ENCODE results near the gene CRB3.

The CRB3 gene

DNA sequence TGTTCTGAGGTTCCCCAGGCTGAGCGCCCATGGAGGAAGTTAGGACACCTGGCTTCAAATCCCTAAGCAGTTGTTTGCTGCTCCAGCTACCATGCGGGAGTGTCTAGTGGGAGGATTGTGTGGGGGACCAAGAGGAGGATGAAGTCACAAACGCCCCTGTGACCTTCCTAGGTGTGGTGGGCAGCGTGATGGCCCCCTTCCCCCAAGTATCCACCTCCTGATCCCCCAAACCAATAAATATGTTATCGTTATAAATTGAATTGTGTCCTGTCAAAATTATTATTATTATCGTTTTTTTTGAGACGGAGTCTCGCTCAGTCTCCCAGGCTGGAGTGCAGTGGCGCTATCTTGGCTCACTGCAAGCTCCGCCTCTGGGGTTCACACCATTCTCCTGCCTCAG is 30.4 kb upstream of the CRB3 start, which contains the start of gene SLC25A41:
TSS of gene SLC25A41 (minus strand) at position 101 of the 400 bp plus-strand sequence. CDS start at position 31, 70 bp downstream.
- no peak for DNase-seq

DNA sequence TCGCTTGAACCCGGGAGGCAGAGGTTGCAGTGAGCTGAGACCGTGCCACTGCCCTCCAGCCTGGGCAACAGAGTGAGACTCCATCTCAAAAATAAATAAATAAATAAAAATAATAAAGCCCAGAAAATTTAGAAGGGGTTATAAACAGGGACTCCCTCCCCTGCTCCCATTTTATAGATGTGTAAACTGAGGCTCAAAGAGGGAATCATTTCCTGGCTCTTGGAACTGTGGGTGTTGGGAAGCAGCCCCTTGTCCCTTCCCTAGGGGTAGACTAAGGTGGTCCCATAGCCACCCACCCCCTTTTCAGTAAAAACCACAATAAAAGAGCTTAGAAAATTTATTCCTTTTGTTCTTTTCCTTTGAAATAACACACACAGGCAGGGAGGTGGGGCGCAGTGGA is 24.3 kb upstream of the CRB3 start:
- DNase-seq, result no peak

DNA sequence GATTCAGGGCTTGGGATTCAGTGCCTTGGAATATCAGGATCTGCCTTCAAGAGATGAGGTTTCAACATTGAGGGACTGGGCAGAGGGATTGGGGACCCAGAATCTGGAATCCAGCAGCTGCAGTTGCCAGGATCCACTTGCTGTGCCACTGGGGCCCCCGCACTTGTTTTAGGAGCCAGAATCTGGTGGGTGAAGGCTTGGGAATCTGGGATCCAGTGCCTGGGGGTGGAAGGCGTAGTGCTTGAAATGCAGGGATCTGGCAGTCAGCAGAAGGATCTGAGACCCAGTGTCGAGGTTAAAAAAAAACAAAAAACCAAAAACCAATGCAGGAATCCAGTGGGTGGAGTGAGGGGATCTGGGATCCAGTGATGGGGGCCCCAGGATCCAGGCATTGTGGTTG is 23.2 kb upstream of the CRB3 start:
- DNase-seq, result no peak

DNA sequence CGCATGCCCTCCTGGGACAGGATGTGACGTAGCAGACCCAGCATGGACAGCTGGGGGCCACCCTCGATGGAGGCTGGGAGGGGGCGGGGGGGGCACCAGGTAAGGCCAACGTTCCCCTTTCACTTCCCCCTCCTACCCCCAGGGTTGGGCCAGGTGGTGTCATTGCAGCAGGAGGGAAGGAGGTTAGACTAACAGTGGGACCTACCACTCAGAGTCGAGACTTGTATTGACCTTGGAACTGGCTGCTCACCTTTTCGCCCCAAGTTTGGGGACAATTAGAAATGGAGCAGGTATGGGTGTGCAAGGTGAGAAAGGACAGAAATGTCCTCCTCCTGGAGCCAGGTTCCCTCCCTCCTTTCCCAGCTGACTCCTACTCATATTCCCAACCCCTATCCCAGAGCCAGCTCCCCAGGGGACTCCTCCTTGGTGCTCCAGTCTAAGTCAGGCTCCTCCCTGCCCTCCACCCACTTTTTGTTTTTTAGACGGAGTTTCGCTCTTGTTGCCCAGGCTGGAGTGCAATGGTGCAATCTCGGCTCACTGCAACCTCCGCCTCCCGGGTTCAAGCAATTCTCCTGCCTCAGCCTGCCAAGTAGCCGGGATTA is 21.9 kb upstream of the CRB3 start:
- DNase-seq, result no peak

DNA sequence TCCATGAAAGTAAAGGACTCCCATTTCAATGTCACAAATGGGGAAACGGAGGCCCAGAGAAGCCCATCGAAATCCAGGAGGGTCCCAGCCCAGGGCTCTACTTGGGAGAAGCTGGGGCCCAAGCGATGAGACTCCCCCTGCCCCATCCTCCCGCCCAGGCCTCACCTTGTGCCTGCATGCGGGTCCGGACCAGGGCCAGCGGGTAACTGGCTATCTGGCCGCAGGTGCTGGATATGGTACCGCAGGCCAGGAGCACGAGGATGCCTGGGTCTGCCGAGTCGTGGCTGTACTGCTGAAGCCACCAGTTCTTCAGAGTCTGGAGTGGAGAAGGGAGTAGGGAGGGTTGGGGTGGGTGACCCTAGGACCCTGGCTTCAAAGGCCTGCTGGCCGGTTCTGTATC is 20.1 kb upstream of the CRB3 start:
- no peak for DNase-seq

DNA sequence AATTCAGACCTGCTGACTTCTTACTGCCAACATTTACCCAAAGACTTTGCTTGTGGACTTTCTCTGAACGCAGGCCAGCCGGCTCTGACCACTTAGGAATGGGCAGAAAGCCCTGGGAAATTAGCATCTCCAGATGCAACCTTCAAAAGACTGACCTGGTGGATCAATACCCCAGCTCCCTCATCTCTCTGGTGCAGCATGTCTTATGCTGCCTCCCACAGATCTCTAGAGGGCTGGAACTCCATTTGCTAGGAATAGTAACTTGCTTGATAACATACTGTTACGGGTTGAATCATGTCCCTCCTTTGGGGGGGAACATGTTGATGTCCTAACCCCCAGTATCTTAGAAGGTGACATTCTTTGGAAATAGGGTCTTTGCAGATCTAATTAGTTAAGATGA is 17.6 kb upstream of the CRB3 start:
- no peak for DNase-seq

DNA sequence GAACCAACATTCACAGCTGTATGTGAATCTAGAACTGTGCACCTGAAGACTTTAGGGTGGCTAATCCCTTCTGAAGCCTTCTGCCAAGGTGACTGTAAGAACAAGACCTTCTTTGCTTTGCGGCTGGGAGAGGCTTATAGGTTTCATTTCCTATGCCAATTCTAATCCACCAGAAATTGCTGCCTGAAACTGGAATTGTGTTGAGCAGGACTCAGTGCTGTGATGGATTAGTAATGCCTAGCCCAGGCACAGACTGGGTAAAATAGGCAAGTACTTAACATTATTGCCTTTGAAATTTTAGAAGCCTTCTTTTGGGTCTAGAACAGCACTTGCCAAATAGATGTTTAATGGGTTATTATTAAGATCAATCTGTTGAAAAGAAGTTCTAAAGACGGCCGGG is 16.0 kb upstream of the CRB3 start:
- no peak for DNase-seq

DNA sequence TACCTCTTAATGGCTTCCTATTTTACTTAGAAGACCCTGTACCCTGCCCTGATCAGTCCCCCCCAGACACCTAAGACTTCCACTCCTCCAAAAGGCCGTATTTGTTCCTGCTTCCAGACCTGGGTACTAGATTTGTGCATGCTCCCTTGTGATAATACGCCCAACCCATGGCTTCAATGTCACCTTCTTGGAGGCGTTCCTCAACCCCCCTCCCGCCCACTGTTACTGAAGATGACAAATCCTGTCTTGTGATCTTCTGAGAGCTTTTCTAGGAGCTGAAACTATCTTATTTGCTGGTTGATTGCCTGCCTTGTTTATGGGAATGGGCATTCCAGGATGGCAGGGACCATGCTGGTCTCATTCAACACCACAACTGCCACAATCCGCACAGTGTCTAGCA is 13.9 kb upstream of the CRB3 start:
- DNase-seq, result no peak

DNA sequence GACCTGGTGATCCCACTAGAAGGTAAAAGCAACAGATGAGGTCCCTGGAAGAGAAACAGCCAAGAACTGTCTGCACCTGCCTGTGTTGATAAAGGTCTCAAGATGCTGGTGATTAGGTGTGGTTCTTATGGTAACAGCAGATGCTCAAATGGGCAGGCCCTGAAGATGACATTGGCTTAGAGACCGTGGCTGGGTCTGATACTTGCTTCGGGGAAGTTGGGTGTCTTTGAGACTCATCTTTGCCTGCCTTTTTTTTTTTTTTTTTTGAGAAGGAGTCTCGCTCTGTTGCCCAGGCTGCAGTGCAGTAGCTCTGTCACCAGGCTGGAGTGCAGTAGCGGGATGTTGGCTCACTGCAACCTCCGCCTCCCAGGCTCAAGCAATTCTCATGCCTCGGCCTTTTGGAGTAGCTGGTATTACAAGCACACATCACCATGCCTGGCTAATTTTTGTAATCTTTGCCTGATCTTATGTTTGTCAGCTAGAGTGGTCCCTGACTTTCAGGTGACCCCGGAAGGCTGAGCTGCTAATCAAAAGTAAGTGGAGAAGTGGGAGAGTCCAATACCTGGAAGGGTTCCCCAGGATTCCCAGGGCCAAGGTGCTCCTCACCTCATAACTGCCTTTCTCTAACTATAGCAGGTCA is 12.4 kb upstream of the CRB3 start:
- no peak for DNase-seq

DNA sequence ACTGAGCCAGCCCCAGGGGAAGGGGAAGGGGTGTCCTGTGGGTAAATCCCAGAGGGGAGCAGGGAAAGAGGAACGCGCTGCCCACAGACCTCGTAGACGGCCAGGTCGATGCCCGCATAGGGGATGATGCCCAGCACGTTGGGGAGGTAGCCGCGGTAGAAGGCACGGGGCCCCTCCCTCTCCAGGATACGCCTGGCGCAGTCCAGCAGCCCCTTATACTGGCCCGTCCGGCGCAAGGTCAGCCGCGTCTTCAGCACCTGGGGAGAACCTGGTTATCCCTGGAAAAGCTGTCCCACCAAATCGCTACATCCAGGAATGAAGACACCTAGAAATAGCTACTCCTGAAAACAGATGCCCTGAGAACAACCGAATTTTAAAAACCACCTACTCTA is 11.9 kb upstream of the CRB3 start:
- no peak for DNase-seq

DNA sequence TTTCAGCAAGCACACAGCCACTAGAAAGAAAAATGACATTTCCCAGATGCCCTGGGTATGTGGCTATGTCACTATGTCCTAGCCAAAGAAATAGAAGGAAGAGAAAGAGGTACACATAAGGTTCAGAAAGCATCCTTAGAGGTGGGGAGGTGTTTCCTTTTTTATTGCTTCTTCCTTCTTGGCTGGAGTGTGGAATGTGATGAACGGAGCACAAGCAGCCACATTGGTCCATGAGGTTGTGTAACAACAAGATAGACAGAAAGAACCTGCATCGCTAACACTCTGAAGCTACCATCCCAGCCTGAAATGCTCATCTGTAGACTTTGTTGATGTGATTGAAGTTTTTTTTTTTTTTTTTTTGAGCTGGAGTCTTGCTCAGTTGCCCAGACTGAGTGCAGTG is 11.2 kb upstream of the CRB3 start:
- no peak for DNase-seq

DNA sequence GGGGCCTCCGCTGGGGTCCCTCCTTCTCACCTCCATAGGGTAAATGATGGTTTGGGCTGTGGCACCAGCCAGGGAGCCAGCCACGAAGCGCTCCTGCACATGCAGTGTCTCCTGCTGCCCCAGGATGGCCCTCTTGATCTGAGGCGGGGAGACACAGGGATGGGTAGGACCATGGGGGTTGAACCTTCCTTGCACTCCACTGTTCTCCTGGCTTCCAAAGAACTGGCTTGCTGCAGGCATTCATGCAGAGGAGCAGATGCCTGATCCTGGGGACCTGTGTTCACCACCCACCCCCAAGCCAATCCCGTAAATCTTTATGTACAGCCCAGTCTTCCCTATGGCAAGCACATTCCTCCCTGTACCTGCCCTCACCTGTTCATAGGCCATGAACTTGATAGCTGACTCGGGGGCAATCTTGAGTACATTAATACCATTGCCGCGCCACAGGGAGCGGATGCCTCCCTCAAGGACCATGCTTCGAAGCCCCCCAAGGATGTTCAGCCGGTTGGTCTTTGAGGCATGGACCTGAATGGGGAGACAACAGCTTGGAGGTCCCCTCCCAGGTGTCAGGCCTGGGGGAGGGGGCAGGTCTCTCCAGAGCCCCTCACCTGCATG is 10.0 kb upstream of the CRB3 start:
- no peak for DNase-seq

DNA sequence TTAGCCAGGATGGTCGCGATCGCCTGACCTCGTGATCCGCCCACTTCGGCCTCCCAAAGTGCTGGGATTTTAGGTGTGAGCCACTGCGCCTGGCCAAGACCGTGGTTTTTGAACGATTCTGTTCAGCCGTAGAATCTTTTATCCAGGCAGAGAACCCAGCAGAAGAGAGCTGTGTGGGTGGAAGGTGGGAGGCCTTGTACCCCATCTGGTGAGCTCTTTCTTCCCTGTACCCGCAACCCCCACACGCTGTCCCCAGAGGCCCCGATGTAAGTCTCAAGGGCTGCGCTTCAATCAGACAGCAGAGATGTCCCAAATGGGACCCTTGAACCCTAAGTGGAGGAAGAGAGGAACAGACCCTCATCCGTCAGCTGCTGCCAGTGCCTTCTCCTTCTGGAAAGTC is 8.1 kb upstream of the CRB3 start:
- DNase-seq, result no peak

DNA sequence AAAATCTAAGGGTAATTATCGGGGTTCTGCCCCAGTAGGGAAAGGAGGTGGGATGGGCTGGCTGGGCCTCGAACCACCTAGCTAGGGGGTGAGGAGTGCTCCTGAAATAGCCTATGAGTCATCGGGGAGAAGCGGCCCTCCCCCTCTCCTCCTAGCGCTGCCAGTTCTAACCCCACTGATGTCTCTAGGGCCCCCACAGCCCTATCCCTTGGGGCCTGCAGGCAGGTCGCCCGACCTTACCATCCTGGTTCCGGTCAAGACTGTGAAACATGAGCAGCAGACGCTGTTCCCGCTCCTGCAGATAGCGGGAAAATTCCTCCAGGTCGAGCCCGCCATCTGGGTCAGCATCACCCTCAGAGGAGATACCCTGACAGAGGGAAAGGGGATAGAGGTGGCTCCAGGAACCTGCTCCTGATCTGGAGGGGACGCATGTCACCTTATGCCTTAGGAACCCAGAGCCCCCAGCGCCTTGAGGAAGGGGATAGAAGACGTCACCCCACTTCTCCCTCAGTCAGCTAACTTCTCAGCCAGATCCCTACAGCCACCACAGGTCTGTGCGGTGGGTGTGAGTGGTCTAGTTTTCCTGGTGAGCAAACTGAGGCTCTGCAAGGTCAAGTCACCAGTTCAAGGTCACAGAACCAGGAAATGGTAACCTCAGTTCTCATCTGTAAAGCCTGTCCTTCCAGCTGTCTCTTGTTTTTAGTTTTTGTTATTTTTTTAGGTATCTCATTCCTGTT is 5.9 kb upstream of the CRB3 start:
- no peak for DNase-seq

DNA sequence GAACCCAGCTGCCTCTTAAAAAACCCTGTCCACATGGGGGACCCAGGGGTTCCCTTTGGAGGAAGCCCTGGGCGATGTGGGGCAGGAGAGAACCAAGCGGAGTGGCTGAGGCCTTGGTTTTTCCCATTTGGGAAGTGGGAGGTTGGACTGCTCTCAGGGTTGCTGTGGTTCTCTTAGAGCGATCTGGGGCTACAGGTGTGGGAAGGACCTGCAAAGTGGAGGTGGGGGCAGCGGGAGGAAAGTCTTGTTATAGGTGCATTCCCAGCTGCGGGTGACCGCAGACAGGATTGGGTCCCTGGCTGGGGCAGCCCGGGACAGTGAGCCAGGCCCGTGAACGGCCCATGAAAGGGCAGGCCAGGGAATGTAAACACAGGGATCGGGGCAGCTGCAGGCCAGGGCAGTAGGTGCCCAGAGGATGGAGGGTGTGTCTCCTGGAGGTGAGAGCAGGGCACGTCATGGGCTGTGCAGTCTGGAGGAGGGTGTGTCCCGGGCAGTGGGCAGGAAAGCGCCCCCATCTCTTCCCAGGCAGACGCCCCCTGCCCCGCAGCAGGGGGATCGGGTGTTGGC is 5.3 kb upstream of the CRB3 start:
- no peak for DNase-seq

DNA sequence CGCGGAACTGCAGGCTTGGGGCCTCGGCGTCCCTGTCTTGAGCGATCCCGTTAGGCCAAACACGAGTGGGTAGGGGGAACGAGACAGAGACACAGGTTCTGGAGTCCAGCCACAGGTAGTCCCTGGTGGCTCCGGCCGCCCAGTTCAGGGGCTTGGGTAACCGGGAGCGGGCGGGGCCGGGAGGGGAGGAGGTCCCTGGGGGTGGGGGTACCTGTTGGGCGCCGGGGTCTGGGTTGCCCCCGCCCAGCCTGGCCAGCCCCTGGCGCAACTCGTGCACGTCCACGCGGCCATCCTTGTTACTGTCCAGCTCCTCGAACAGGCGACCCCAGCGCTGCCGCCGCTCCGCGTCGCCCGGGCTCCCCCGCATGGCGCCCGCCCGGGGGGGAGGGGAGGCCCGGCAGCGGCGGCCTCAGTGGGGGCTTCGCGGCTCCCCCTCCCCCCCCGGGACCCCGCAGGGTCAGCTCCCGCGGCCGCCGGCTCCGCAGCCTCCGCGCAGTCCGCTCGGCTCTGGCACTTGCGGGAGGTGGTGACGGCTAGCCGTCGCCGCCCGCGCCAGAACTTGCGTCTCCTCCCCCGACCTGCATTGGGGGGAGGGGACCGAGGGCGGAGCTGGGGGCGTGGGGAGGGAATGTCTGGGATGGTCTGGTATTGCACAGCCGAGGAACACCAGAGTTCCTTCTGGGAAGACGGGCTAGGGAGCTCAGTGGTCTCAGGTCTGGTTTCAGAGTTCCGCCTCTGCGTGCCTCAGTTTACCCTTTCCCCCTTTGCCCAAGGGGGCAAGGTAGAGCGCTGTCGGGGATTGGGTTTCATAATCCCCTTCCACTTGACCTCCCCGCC is 4.6 kb upstream of the CRB3 start, which contains the start of gene SLC25A23:
TSS of gene SLC25A23 (minus strand) at position 531 of the 837 bp plus-strand sequence. CDS start at position 367, 164 bp downstream.
- peak; percentile 48 for DNase-seq

DNA sequence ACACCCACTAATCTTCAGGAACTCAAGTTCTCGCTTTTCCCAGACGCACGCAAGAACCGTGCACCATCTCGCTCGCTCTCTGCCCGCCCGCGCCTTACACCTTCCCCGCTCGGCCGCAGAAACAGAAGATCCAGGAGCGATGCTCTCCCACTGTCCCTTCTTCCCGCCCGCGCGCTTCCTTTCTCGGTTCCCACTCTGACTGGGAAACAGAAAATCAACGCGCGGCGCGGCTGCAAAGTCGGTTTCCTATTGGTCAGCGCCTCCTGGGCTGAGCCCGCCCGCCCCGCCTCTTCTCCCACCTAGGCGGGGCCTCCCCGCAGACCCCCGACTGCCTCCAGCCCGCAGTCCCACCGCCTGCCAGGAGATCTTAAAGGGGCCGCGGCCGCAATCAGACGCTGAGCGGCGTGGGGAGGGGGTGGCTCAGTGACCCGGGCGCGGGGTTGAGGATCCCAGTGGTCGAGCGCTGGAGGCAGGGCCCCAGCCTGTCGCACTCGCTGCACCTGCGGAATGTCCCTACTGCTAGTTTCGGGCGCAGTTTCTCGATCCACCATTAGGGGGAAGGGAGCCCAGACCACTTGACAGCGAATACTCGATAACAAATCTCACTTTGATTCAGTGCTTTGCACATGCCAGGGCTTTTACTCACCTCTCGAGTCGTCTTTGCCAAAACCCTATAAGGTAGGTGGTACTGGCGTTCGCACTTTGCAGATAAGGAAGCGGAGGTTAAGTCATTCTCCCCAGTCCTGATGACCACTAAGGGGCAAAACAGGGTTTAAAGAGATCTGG is 3.8 kb upstream of the CRB3 start:
- peak; percentile 92 for DNase-seq

DNA sequence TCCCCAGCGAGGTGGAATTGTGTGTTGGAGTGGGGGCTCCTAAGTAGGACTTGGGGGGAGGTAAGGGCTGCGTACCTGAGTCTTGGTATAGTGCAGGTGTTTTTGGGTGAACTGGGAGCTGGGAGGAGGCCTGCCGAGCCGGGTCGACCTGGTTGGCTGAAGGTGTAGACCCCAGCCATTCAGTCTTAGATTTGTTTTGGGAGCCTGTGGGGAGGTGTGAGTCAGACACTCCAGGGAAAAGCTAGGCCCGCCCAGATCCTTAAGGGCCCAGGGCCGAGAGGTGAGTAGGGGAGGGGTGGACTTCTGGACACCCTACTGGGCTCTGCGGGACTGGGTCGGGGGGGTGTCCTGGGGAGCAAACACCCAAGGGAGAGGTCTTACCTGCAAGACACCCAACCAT is 935 bp downstream of the CRB3 start:
- no peak for DNase-seq

DNA sequence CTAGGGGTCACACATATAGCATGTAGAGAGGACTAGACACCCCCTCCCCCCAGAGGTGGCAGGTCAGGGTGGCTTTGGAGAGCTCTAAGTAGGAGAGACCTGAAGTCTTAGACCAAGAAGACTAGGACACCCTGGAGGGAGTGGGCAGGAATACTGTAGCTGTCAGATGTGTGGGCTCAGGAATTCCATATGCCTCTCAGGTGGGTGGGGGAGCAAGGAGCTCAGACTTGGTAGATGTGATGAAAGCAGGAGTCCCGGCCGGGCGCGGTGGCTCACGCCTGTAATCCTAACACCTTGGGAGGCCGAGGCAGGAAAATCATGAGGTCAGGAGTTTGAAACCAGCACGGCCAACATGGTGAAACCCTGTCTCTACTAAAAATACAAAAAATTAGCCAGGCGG is 1.6 kb downstream of the CRB3 start:
- no peak for DNase-seq

DNA sequence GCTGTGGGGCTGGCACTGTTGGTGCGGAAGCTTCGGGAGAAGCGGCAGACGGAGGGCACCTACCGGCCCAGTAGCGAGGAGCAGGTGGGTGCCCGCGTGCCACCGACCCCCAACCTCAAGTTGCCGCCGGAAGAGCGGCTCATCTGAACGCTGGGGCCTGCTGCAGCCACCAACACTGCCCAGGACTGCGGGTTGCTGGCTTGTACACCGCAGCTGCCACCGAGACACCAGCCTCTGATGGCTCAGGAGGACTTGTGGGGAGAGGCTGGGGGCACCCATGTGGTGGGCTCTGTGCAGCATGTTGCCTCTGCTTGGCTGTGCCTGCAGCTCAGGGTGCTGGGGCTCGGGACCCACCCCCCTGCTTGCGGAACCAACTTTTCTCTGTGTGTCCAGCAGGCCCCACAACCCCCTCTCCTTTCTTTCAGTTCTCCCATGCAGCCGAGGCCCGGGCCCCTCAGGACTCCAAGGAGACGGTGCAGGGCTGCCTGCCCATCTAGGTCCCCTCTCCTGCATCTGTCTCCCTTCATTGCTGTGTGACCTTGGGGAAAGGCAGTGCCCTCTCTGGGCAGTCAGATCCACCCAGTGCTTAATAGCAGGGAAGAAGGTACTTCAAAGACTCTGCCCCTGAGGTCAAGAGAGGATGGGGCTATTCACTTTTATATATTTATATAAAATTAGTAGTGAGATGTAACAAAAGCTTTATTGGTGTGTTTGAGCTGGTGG is 2.6 kb downstream of the CRB3 start:
- no peak for DNase-seq

DNA sequence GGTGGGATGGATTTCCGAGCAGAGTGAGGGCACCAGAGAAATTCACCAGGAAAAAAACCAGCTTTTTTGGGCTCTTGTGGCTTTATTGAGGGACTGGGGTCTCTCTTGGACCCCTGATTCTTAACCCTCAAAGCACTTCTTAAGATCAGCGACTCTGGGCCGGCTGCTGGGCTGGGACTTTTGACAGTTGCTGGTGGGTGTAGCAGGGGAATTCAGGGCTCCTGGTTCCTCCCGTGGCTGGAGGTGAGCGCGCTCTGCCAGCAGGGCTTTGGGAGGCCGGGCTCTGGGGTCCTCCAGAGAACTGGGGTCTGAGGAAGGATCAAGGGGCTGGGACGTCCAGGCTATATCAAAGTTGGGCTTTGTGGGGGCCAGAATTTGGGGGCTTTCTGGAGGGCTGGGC is 3.3 kb downstream of the CRB3 start:
- DNase-seq, result no peak
